Epithelial cell of esophagus (primary cell): ENCODE results near the gene HNRNPUL1.

Experiments used
- DNase-seq: peaks from one replicate; pipeline ENCODE4 v3.0.0; 2010; ENCODE audit warnings: low read depth
- H3K4me3 ChIP-seq: 2 replicates; pipeline ENCODE4 v1.5.1; 2011; ENCODE audit warnings: mild to moderate bottlenecking, low read length, control low read depth
- TF ChIP-seq, protein P1 (sequence below): IDR thresholded peaks from 2 replicates; pipeline ENCODE4 v1.5.1; 2011; ENCODE audit warnings: low read depth, mild to moderate bottlenecking, low read length, control low read depth, inconsistent platforms; ENCODE audit not compliant: insufficient read depth; ENCODE audit errors: missing control alignments

The HNRNPUL1 gene

GRCh38 chr19:41327576-41328156, 63.5 kb downstream of the HNRNPUL1 start:
- TF ChIP-seq, protein P1, sequence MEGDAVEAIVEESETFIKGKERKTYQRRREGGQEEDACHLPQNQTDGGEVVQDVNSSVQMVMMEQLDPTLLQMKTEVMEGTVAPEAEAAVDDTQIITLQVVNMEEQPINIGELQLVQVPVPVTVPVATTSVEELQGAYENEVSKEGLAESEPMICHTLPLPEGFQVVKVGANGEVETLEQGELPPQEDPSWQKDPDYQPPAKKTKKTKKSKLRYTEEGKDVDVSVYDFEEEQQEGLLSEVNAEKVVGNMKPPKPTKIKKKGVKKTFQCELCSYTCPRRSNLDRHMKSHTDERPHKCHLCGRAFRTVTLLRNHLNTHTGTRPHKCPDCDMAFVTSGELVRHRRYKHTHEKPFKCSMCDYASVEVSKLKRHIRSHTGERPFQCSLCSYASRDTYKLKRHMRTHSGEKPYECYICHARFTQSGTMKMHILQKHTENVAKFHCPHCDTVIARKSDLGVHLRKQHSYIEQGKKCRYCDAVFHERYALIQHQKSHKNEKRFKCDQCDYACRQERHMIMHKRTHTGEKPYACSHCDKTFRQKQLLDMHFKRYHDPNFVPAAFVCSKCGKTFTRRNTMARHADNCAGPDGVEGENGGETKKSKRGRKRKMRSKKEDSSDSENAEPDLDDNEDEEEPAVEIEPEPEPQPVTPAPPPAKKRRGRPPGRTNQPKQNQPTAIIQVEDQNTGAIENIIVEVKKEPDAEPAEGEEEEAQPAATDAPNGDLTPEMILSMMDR, result no peak
- H3K4me3 ChIP-seq, result no peak overlapping the region
- peak; percentile 94 for DNase-seq

DNA sequence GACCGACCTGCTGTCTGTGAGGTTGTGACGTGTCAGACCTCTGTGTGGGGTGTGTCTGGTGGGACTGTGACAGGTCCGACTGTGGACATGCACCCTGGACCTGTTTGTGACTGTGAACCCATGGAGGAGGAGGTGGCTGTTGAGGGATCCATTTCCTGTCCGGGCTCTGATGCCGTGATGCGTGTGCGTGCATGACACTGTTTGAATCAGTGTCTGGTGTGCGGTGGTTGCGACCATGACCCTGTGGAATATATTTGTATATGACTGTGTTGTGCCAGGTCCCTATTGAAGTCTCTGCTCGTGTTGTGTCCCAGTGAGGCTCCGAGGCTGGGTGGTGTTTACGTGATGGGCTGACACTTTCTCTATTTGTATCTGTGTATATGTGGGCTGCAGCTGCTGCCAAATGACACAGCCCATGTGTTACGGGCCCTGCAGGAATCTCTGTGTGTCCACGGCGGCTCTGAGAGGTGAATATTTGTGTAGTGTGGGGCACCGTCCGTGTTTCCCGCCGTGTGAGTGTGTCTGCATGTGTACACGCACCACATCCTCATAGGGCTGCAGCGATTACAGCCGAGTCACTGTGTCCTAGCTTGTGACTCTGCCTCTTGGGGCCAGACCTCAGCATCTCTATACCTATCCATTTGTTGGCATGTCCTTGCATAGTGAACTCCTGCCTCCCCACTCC, 64.1 kb downstream of the HNRNPUL1 start:
- H3K4me3 ChIP-seq, result no peak overlapping the region
- TF ChIP-seq, protein P1, result no peak
- peak; percentile 39 for DNase-seq

DNA sequence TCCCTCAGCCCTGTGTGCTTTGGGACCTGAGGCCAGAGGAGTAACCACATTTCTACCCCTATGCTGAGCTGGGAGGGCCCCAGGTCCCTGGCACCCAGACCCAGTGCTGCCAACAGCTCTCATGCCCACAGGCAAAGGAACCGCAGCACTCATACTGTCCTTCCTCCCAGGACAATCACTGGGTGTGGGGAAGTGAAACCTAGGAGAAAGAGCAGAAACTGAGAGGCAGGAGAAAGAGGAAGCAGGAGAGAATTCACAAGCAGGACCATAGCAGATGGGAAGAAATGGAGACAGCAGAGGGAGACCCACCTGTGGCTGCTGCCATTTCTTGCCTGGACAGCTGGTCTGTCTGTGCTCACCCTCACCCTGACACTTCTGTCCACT, 64.7 kb downstream of the HNRNPUL1 start:
- TF ChIP-seq, protein P1, result no peak
- DNase-seq, result no peak
- no peak overlapping the region for H3K4me3 ChIP-seq

GRCh38 chr19:41330481-41330880, 66.3 kb downstream of the HNRNPUL1 start:
- no peak overlapping the region for H3K4me3 ChIP-seq

DNA sequence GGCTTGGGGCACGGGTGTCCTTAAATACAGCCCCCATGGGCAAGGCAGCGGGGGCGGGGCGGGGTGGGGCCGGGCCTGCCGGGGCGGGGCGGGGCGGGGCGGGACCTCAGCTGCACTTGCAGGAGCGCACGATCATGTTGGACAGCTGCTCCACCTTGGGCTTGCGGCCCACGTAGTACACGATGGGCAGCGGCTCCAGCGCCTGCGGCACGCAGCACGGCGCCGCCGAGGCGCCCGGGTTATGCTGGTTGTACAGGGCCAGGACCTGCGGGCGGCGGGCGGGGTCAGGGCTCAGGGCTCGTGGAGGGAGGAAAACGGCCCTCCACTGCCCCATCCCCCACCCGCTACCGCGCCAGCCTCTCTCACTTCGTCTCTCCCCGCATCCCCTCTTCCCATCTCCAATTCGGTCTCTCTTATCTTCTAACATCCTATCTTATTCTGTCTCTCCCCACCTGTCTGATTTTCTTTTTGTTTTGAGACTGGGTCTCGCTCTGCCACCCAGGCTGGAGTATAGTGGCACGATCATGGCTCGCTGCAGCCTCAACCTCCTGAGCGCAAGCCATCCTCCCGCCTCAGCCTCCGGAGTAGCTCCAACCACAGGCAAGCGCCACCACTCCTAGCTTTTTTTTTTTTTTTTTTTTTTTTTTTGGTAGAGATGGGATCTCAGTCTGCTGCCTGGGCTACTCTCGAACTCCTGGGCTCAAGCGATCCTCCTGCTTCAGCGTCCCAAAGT, 66.9 kb downstream of the HNRNPUL1 start:
- H3K4me3 ChIP-seq, result no peak overlapping the region
- no peak for DNase-seq
- TF ChIP-seq, protein P1, result no peak

More at GRCh38 chr19:41330481-41330880, 66.3 kb downstream of the HNRNPUL1 start:
- TF ChIP-seq, protein P1, result no peak
- no peak for DNase-seq

DNA sequence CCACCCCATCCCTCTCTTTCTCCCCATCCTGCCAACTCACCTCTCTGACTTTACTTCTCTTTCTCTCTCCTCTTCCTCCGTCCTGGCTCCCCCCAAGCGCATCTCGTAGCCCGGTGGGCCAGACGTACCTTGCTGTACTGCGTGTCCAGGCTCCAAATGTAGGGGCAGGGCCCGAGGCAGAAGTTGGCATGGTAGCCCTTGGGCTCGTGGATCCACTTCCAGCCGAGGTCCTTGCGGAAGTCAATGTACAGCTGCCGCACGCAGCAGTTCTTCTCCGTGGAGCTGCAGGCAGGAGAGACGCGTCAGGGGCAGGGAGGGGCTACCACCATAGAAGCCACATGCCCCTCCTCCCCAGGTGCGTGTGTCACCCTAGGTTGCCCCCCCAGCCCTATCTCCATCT, 67.8 kb downstream of the HNRNPUL1 start:
- no peak overlapping the region for H3K4me3 ChIP-seq
- no peak for DNase-seq
- TF ChIP-seq, protein P1, result no peak

DNA sequence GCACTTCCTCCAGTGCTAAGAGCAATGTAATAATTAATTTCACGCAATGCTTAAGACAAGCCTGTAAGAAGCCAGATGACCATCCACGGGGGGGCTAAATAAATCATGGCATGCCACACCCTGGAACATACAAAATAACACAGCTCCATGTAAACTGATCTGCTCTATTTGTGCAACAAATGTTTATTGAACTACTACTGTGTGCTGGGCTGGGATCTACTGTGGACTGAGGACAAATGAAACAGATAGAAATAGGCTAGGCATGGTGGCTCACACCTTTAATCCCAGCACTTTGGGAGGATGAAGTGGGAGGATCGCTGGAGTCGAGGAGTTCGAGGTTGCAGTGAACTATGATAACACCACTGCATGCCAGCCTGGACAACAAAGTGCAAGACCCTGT, 68.3 kb downstream of the HNRNPUL1 start:
- H3K4me3 ChIP-seq, result no peak overlapping the region
- DNase-seq, result no peak
- TF ChIP-seq, protein P1, result no peak
